Thyroid gland (tissue), 4 donors: ENCODE measurements around the gene OSBPL1A. TPM values are rescaled to one million over a fixed set of nuclear protein-coding genes. Genes with fewer than 3 reads are reported as not detected.

Experiments used
- DNase-seq, 2 donors: peaks; one replicate each; pipeline ENCODE4 v3.0.0-alpha.2; 2019
- H3K27ac ChIP-seq, 3 donors: fragments of 200-600 bp; sonication (generic); 1 replicate in 2 of 3; 2 replicates in 1 of 3; pipeline ENCODE4 v1.5.1; 2016 to 2019; ENCODE audit warnings: mild to moderate bottlenecking in 1 of 3, moderate library complexity in 1 of 3
- H3K27me3 ChIP-seq: fragments of 200-600 bp; sonication (generic); one replicate; pipeline ENCODE4 v1.5.1; 2019
- H3K36me3 ChIP-seq, 2 donors: fragments of 200-600 bp; sonication (generic); one replicate each; pipeline ENCODE4 v1.5.1; 2016 to 2019
- H3K4me1 ChIP-seq, 2 donors: fragments of 200-600 bp; sonication (generic); one replicate each; pipeline ENCODE4 v1.5.1; 2017 to 2019
- H3K4me3 ChIP-seq, 3 donors: fragments of 200-600 bp; sonication (generic); replicated peaks in 1 of 3; 1 replicate in 2 of 3; 2 replicates in 1 of 3; pipeline ENCODE4 v1.5.1; 2016; ENCODE audit warnings: mild to moderate bottlenecking in 1 of 3
- H3K9me3 ChIP-seq: fragments of 200-600 bp; sonication (generic); one replicate; pipeline ENCODE4 v1.5.1; 2017
- CTCF ChIP-seq, 6 experiments: fragments of 200-600 bp in 3 of 6; fragments of 450-650 bp in 3 of 6; sonication (generic) in 3 of 6; IDR thresholded peaks; one replicate each; pipeline ENCODE4 v1.5.1; 2016 to 2019; ENCODE audit warnings: antibody characterized with exemption in 6 of 6, mild to moderate bottlenecking in 2 of 6, inconsistent platforms in 1 of 6, moderate library complexity in 1 of 6
- POLR2A ChIP-seq, 2 donors: fragments of 450-650 bp; IDR thresholded peaks; one replicate each; pipeline ENCODE4 v1.6.1; 2017; ENCODE audit warnings: antibody characterized with exemption in 2 of 2, mild to moderate bottlenecking in 2 of 2, moderate library complexity in 1 of 2
- WGBS, 2 donors: methylation state at CpG; one replicate each; pipeline ENCODE4 v1.1.5; 2017; 5-methylcytosine and 5-hydroxymethylcytosine counted together
- intact Hi-C: fragments of 100-400 bp; cut with DNase I; formaldehyde crosslinking; loops from one replicate; pipeline ENCODE4 v1.15.1; 2023
- total RNA-seq, 4 donors: library from RNA; depleted of rRNA; stranded (reverse); fragments of >200 nt; gene quantifications; one replicate each; pipeline ENCODE4 v1.2.3, GENCODE V29; 2016

OSBPL1A gene
- total RNA-seq, 4 donors from 2014 or later: 47.0 to 57.4 (median 48.2) TPM

DNA sequence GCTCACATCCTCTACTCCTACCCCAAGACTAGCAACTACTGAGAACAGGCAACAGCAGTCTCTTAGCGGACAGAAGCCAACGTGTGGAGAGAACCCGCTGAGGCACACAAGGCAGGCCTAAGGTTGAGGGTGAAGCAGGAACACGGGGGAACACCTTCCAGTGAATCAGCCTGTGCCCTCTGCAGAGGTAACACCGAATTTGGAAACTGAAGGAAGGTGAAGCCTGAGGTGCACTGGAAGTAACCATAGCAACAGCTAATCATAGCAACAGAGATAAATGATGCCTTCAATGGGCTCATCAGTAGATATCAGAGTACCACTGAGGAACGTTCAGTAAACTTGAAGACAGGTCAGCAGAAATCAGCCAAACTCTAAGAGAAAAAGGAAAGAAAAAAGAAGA is 43.3 kb downstream of the OSBPL1A start:
- Histone ChIP-seq H3K27ac (no peak overlapping the region), H3K27me3 (no peaks in the 10 kb centered on the region), H3K4me3 (no peak overlapping the region), H3K4me1 (peaks cover 0 to 5% of the 10 kb centered on the region in 2 donors), H3K36me3 (no peaks in the 10 kb centered on the region), H3K9me3 (no peaks in the 10 kb centered on the region)
- DNase-seq: no peak
- intact Hi-C loops: loop anchor here (10.0 kb wide), 2 partner anchors 71 to 381 kb away; partner anchors contain the start of gene IMPACT
- TF ChIP-seq CTCF (IDR thresholded peaks at IDR 0.05) (no peak), POLR2A (IDR thresholded peaks at IDR 0.05) (no peak)
- WGBS, 2 donors: 85% methylated on average over 6 of the region's 6 CpGs

DNA sequence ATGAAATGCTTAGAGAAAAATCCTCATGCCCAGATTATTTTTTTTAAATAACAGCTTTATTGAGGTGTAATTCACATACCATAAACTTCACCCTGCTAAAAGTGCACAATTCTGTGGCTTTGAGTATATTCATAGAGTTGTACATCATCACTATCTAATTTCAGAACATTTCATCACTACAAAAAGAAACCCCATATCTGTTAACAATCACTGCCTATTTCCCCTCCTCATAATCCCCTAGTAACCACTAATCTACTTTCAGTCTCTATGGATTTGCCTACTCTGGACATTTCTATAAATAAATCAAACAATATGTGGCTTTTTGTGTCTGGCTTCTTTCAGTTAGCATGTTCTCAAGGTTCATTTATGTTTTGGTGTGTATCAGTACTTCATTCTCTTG is 51.4 kb downstream of the OSBPL1A start:
- Histone ChIP-seq H3K27me3 (no peaks in the 10 kb centered on the region), H3K4me1 (peaks cover 0 to 5% of the 10 kb centered on the region in 2 donors), H3K36me3 (no peaks in the 10 kb centered on the region), H3K4me3 (no peak overlapping the region), H3K27ac (no peak overlapping the region), H3K9me3 (no peaks in the 10 kb centered on the region)
- no peak for TF ChIP-seq POLR2A (IDR thresholded peaks at IDR 0.05)
- no peak for TF ChIP-seq CTCF (IDR thresholded peaks at IDR 0.05)
- intact Hi-C loops: no loop called here
- no peak for DNase-seq

DNA sequence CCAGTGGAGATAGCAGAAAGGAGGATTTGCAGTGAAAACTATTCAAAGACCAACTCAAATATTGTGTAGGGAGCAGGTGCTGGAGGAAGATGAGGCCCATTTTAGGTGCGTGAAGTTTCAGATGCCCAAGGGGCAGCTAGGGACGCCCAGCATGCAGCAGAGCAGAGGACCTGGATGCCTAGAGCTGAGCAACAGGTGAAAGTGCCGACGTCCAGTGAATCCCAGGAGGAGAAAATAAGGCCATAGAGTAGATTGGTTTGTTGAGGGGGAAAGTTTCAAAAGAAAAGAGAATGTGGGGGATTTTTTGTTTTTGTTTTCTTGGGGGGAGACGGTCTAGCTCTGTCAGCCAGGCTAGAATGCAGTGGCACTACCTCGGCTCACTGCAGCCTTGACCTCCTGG is 53.1 kb downstream of the OSBPL1A start:
- H3K27me3 ChIP-seq: no peaks in the 10 kb centered on the region
- no peaks in the 10 kb centered on the region for H3K9me3 ChIP-seq
- H3K36me3 ChIP-seq: no peaks in the 10 kb centered on the region
- H3K27ac ChIP-seq: no peak overlapping the region
- TF ChIP-seq CTCF (IDR thresholded peaks at IDR 0.05): no peak
- H3K4me3 ChIP-seq: no peak overlapping the region
- peaks cover 0 to 2% of the 10 kb centered on the region in 2 donors for H3K4me1 ChIP-seq
- DNase-seq: no peak
- 94 to 97% methylated on average over 6 of the region's 6 CpGs for WGBS, 2 donors
- intact Hi-C loops: no loop called here

DNA sequence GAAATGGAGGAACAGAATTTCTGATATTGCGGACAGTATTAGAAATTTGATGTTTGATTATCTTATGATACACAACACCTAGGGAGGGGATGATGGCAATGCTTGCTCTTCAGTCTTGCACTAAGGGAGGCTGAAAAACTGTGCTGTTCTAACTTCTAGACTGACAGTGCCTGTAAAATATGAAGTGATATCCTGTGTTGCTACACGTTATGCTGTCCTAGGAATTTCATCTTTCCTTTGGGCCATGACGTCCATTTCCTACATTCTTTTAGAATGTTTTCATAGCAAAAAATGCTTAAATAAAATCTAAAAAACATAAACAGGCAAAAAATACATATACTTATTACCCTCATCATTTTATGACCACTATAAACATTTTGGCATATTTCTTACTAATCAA is 55.3 kb downstream of the OSBPL1A start:
- 85 to 87% methylated on average over 3 of the region's 3 CpGs for WGBS, 2 donors
- Histone ChIP-seq H3K36me3 (no peaks in the 10 kb centered on the region), H3K27me3 (no peaks in the 10 kb centered on the region), H3K4me1 (no peaks in the 10 kb centered on the region), H3K9me3 (no peaks in the 10 kb centered on the region), H3K4me3 (no peak overlapping the region), H3K27ac (no peak overlapping the region)
- intact Hi-C loops: no loop called here
- TF ChIP-seq POLR2A (IDR thresholded peaks at IDR 0.05) (no peak), CTCF (IDR thresholded peaks at IDR 0.05) (no peak)
- no peak for DNase-seq

- no peaks in the 10 kb centered on the region for H3K4me1 ChIP-seq
- intact Hi-C loops: no loop called here
- H3K4me3 ChIP-seq: no peak overlapping the region
- no peak overlapping the region for H3K27ac ChIP-seq
- H3K36me3 ChIP-seq: no peaks in the 10 kb centered on the region
- DNase-seq: no peak
- TF ChIP-seq POLR2A (IDR thresholded peaks at IDR 0.05) (no peak), CTCF (IDR thresholded peaks at IDR 0.05) (no peak)
- no peaks in the 10 kb centered on the region for H3K27me3 ChIP-seq
- H3K9me3 ChIP-seq: no peaks in the 10 kb centered on the region
These were observed 56.3 kb downstream of the OSBPL1A start for GRCh38 chr18:24341361-24341760.
